Activated T-cell treated with anti-CD3 and anti-CD28 coated beads, Interleukin-2, amount 50 U/mL, for 24 hours (primary cell): ENCODE data around the gene LNX2.

Source experiments
- DNase-seq: peaks from one replicate; pipeline ENCODE4 v3.0.0-alpha.2; 2020
- H3K27ac Mint-ChIP-seq: 2 replicates; pipeline ENCODE4 v1.8.0; 2020; ENCODE audit warnings: mild to moderate bottlenecking, mixed read lengths
- H3K27me3 Mint-ChIP-seq: 2 replicates; pipeline ENCODE4 v1.8.0; 2020; ENCODE audit warnings: mixed read lengths
- H3K36me3 Mint-ChIP-seq: 2 replicates; pipeline ENCODE4 v1.8.0; 2020; ENCODE audit warnings: low read depth, mixed read lengths
- H3K4me1 Mint-ChIP-seq: 2 replicates; pipeline ENCODE4 v1.8.0; 2020; ENCODE audit warnings: low read depth, mixed read lengths
- H3K4me3 Mint-ChIP-seq: 2 replicates; pipeline ENCODE4 v1.8.0; 2020; ENCODE audit warnings: mild to moderate bottlenecking, moderate library complexity, mixed read lengths
- H3K9me3 Mint-ChIP-seq: 2 replicates; pipeline ENCODE4 v1.8.0; 2020; ENCODE audit warnings: mixed read lengths

Gene LNX2

DNA sequence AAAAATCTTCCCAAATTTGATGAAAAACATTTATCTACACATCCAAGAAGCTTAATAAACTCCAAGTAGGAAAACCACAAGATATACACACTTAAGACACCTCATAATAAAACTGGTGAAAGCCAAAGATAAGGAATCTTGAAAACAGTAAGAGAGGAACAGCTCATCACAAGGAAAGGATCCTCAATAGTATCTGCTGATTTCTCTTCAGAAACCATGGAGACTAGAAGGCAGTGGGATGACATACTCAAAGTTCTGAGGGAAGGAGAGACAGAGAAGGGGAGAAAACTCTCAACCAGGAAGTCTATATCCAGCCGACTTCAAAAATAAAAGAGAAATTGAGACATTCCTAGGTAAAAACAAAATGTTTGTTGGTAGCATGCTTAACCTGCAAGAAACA lies 45.7 kb downstream of the LNX2 start:
- Mint-ChIP-seq H3K9me3 (no peaks in the 10 kb centered on the region), H3K27ac (peak overlapping the region; percentile 6), H3K4me1 (peaks cover 24% of the 10 kb centered on the region), H3K36me3 (peaks cover 40% of the 10 kb centered on the region), H3K27me3 (no peaks in the 10 kb centered on the region), H3K4me3 (no peak overlapping the region)
- no peak for DNase-seq

GRCh38 chr13:27573265-27573664 lies 47.1 kb downstream of the LNX2 start:
- H3K27me3 Mint-ChIP-seq = no peaks in the 10 kb centered on the region
- no peak overlapping the region for H3K27ac Mint-ChIP-seq
- H3K4me1 Mint-ChIP-seq = peaks cover 21% of the 10 kb centered on the region
- H3K9me3 Mint-ChIP-seq = no peaks in the 10 kb centered on the region
- DNase-seq = no peak
- H3K4me3 Mint-ChIP-seq = no peak overlapping the region
- peaks cover 42% of the 10 kb centered on the region for H3K36me3 Mint-ChIP-seq

GRCh38 chr13:27572234-27572901 lies 48.0 kb downstream of the LNX2 start:
- H3K9me3 Mint-ChIP-seq = no peaks in the 10 kb centered on the region
- H3K27ac Mint-ChIP-seq = no peak overlapping the region
- H3K4me3 Mint-ChIP-seq = no peak overlapping the region
- H3K4me1 Mint-ChIP-seq = peaks cover 21% of the 10 kb centered on the region
- H3K36me3 Mint-ChIP-seq = peaks cover 38% of the 10 kb centered on the region
- DNase-seq = no peak
- no peaks in the 10 kb centered on the region for H3K27me3 Mint-ChIP-seq

GRCh38 chr13:27570906-27571305 lies 49.4 kb downstream of the LNX2 start:
- Mint-ChIP-seq H3K4me3 (no peak overlapping the region), H3K4me1 (peaks cover 20% of the 10 kb centered on the region), H3K36me3 (peaks cover 32% of the 10 kb centered on the region), H3K27me3 (no peaks in the 10 kb centered on the region), H3K27ac (no peak overlapping the region), H3K9me3 (no peaks in the 10 kb centered on the region)
- no peak for DNase-seq

DNA sequence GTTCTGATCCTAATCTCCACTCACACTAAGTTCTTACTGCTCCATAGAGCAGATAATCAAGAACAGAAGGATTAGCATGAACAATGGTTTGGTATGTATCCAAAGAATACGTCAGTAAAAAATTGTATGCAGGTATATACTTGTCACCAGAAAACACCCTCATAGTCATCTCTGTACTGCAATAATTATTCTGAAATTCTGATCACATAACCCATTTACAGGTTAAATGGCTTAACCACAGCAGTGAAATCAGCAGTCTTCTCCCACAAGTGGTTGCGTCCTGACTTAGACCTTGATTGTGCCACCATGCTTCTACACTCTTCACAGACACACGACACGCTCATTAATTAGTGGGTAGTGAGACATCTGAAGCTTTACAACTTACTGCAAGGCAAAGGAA lies 50.9 kb downstream of the LNX2 start:
- DNase-seq = no peak
- peaks cover 16% of the 10 kb centered on the region for H3K4me1 Mint-ChIP-seq
- peaks cover 24% of the 10 kb centered on the region for H3K36me3 Mint-ChIP-seq
- H3K4me3 Mint-ChIP-seq = no peak overlapping the region
- no peak overlapping the region for H3K27ac Mint-ChIP-seq
- no peaks in the 10 kb centered on the region for H3K27me3 Mint-ChIP-seq
- no peaks in the 10 kb centered on the region for H3K9me3 Mint-ChIP-seq

DNA sequence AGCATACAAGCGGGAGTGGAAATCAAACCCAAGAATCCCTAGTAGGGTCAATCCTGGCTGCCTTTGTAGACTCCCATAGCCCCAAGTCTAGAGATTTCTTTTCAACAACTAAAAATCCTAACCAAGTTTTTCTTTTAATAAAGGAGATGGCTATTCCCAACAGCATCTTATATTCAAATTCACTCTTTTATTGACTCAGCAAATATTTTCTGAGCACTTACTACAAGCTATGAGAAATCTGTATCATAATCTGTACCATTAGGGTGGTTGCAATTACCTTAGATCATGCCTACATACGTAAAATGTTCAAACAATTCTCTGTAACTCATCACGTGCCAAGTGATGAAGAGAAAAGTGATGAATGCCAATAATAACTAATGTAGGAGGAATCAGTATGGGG lies 54.5 kb downstream of the LNX2 start:
- DNase-seq = no peak
- Mint-ChIP-seq H3K9me3 (no peaks in the 10 kb centered on the region), H3K27ac (no peak overlapping the region), H3K27me3 (no peaks in the 10 kb centered on the region), H3K4me1 (peaks cover 15% of the 10 kb centered on the region), H3K4me3 (no peak overlapping the region), H3K36me3 (peaks cover 37% of the 10 kb centered on the region)

- Mint-ChIP-seq H3K4me1 (peaks cover 16% of the 10 kb centered on the region), H3K27ac (no peak overlapping the region), H3K9me3 (no peaks in the 10 kb centered on the region), H3K4me3 (no peak overlapping the region), H3K36me3 (peaks cover 44% of the 10 kb centered on the region), H3K27me3 (no peaks in the 10 kb centered on the region)
- no peak for DNase-seq
Observed at GRCh38 chr13:27562457-27562856, 57.9 kb downstream of the LNX2 start.

GRCh38 chr13:27559719-27560118 lies 60.6 kb downstream of the LNX2 start:
- Mint-ChIP-seq H3K27ac (no peak overlapping the region), H3K9me3 (no peaks in the 10 kb centered on the region), H3K27me3 (no peaks in the 10 kb centered on the region), H3K4me1 (peaks cover 16% of the 10 kb centered on the region), H3K4me3 (no peak overlapping the region), H3K36me3 (peaks cover 56% of the 10 kb centered on the region)
- no peak for DNase-seq

GRCh38 chr13:27556109-27556508 lies 64.2 kb downstream of the LNX2 start:
- Mint-ChIP-seq H3K9me3 (no peaks in the 10 kb centered on the region), H3K4me1 (peaks cover 4% of the 10 kb centered on the region), H3K27me3 (no peaks in the 10 kb centered on the region), H3K27ac (no peak overlapping the region), H3K36me3 (peaks cover 61% of the 10 kb centered on the region), H3K4me3 (no peak overlapping the region)
- no peak for DNase-seq

- Mint-ChIP-seq H3K4me1 (no peaks in the 10 kb centered on the region), H3K9me3 (no peaks in the 10 kb centered on the region), H3K4me3 (no peak overlapping the region), H3K27ac (no peak overlapping the region), H3K27me3 (no peaks in the 10 kb centered on the region), H3K36me3 (peaks cover 84% of the 10 kb centered on the region)
- DNase-seq = no peak
Observed at GRCh38 chr13:27551562-27551961, 68.8 kb downstream of the LNX2 start.

DNA sequence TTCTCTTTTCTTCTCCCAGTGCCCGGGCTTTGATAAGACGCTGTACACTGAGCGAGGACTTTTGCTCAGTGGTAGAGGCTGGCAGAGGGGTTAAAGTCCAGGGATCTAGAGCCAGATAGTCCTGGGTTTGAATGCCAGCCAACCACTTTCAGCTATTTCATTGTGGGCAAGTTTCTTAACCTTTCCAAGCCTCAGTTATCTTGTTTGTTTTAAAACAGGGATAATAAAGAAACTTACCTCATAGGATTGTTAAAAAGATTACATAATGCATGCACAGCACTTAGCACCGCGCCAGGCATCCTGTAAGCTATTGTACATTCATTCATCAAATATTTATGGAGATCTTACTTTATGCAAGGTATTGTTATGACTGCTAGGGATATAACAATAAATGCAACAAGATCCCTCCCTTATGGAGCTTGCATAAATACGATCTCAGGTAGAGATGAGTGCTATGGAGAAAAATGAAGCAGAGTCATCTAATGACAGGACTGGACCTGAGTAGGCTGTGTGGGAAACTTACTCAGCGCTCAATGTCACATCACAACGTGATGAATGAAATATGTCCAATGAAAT lies 70.8 kb downstream of the LNX2 start:
- Mint-ChIP-seq H3K36me3 (peaks cover 72% of the 10 kb centered on the region), H3K27me3 (no peaks in the 10 kb centered on the region), H3K9me3 (no peaks in the 10 kb centered on the region), H3K27ac (no peak overlapping the region), H3K4me3 (no peak overlapping the region), H3K4me1 (no peaks in the 10 kb centered on the region)
- DNase-seq = no peak

DNA sequence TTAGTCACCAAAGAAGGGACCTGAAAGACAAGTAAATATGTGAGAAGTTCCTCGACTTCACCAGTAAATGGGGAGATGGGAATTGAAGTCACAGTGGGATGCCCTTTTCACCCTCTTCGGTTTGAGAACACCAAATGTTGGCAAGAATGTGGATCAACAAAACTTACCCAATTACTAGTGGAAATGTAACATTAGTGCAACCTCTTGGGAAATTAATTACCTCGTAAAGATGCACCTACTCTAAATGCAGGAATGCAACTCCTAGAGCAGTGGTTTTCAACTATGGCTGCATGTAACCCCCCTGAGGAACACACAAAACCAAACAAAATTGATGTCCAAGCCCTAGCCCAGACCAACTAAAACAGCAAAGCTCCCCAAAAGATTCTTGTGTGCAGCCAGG lies 78.1 kb downstream of the LNX2 start:
- Mint-ChIP-seq H3K4me3 (no peak overlapping the region), H3K9me3 (no peaks in the 10 kb centered on the region), H3K27me3 (no peaks in the 10 kb centered on the region), H3K27ac (no peak overlapping the region), H3K4me1 (no peaks in the 10 kb centered on the region), H3K36me3 (peaks cover 9% of the 10 kb centered on the region)
- DNase-seq = no peak

DNA sequence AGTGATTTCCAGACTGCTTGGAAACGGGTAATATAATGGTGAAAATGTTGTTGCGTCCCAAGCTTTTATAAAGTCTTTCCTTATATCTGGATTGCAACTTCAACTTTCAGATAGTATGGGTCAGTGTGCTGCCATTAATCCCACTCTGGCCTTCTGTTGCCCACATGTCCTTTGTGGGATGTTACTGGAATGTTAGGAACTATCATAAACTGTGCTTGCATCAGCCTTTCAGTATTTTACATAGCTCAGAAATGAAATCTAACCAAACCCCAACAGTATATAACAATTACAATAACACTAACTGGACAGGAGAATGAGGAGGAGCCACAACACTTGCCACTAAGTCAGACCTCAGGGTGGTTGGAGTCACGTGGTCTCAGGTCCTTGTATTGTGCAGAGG lies 78.9 kb downstream of the LNX2 start:
- no peak for DNase-seq
- H3K36me3 Mint-ChIP-seq = peaks cover 6% of the 10 kb centered on the region
- H3K4me1 Mint-ChIP-seq = no peaks in the 10 kb centered on the region
- no peaks in the 10 kb centered on the region for H3K27me3 Mint-ChIP-seq
- H3K4me3 Mint-ChIP-seq = no peak overlapping the region
- no peak overlapping the region for H3K27ac Mint-ChIP-seq
- no peaks in the 10 kb centered on the region for H3K9me3 Mint-ChIP-seq

GRCh38 chr13:27536361-27537101 lies 83.8 kb downstream of the LNX2 start:
- Mint-ChIP-seq H3K27me3 (no peaks in the 10 kb centered on the region), H3K4me3 (no peak overlapping the region), H3K27ac (peak overlapping the region; percentile 6), H3K4me1 (peaks cover 9% of the 10 kb centered on the region), H3K36me3 (no peaks in the 10 kb centered on the region), H3K9me3 (no peaks in the 10 kb centered on the region)
- DNase-seq = no peak

DNA sequence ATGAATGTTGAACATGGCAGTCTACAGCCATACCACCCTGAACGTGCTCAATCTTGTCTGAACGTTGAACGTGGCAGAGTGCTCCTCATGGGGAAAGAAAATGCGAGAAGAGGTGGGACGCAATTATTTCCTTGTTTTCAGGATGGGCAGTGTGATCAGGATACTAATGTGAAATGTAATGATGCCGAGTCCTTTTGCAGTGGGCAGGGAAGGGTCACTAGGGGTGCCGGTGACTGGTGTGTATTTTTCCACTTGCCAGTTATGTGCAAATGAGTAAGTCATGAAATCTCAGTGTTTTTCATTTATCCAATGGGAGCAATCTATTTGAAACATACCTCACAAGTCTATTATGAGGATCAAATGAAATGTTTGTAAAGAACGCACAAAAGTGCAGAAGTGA lies 84.8 kb downstream of the LNX2 start:
- Mint-ChIP-seq H3K4me3 (no peak overlapping the region), H3K27me3 (no peaks in the 10 kb centered on the region), H3K27ac (no peak overlapping the region), H3K36me3 (no peaks in the 10 kb centered on the region), H3K4me1 (peaks cover 9% of the 10 kb centered on the region), H3K9me3 (no peaks in the 10 kb centered on the region)
- no peak for DNase-seq
